ENCODE measurements around the gene THADA.

The THADA gene

GRCh38 chr2:43383533-43383932 is 212.3 kb downstream of the THADA start:
- no peak for DNase-seq

- DNase-seq: no peak
Measured at GRCh38 chr2:43379494-43379893, 216.3 kb downstream of the THADA start.

DNA sequence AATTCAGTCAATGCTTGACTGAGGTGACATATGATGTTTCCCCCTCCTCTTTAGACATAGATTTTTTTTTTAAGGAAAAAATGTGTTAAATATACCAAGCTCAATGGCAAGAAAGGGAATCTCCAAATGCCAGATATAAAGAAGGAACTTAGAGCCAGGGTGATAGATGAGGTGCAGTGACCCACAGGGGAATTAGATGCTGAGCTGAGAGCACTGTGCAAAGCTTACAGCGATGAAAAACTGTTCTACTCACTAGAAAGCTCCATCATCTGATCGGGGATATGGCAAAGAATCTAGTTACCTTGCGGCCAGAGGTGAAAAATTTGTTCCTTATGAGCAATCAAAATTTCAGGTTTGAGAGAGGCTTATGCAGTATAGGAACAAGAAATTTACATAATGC is 218.5 kb downstream of the THADA start:
- DNase-seq: no peak

DNA sequence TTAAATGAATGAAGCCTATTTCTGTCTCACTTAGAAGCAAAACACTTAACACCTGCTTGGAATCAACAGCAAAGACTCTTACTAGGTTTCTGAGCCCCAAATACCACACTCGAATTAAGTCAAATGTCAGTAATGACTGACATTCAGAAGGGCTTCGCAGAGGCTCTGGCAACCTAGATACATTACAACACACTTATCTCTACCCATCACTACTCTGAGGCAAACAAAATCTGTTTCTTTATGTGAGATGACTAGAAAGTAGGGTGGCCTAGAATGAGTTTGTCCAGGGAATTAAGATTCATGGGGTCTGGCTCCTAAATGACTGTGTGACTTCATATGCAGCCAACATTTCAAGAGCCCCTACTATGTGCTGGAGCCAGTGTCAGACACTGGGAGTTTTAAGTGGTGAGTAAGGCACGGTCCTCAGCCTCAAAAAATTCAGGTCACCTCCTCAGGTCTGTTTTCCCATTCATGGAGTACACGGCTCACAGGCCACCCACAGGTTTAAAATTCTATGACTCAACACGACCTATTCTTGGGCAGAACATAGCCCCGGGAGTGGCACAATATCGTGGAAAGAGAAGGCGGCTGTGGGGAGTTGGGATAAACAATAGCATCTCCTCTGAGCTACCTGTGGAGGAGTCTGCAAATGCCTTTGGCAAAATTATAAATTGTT is 219.2 kb downstream of the THADA start:
- no peak for DNase-seq

- no peak for DNase-seq
Measured at GRCh38 chr2:43375746-43376522, 219.9 kb downstream of the THADA start.

- no peak for DNase-seq
Measured at GRCh38 chr2:43372416-43373081, 223.3 kb downstream of the THADA start.

DNA sequence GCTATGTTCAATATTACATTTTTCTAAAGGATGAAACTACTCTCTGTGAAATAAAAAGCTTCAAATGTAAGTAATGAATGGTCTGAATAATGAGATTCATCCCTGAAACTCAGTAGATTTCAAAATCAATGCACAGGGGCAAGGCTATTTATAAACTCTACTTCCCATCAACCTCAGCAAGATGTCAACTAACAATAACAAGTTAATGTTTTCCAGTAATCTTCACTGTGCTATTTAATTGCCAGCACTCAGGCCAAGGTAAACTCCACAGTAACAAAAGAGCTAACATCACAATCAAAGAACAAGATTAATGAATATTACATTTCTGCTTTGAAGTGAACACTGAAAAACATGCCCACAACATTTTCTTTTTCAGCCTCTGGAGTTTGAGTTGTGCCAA is 225.1 kb downstream of the THADA start:
- DNase-seq: no peak

- DNase-seq: no peak
Measured at GRCh38 chr2:43370146-43370545, 225.7 kb downstream of the THADA start.

GRCh38 chr2:43368483-43369385 is 227.1 kb downstream of the THADA start:
- no peak for DNase-seq

DNA sequence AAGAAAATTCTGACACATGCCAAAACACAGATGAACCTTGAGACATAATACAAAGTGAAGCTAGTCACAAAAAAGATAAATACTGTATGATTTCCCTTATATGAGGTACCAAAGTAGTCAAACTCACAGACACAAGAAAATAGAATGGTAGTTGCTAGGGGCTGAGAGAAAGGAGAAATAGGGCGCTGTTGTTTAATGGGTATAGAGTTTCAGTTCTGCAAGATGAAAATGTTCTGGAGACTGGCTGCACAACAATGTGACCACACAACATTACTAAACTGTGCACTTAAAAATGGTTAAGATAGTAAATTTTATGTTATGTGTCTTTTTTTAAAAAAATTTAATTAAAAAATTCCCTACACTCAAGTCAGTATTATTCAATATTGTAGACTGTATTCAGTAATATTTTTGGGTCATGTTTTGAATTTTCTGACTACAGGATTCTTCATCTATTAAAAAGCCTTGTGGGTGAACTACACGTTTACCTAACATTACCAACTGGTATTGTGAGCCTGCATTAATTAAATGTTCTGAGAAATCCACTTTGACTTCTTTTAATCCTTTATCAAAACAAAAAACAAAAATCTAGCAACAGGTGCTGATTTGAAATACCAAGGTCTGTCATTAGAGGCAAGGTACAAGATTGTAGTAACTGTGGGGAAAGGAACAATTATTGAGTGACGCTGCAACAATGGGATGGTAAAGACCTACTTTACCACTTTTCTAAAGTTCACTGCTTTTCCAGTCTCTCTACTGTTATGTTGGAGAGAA is 228.6 kb downstream of the THADA start:
- no peak for DNase-seq

DNA sequence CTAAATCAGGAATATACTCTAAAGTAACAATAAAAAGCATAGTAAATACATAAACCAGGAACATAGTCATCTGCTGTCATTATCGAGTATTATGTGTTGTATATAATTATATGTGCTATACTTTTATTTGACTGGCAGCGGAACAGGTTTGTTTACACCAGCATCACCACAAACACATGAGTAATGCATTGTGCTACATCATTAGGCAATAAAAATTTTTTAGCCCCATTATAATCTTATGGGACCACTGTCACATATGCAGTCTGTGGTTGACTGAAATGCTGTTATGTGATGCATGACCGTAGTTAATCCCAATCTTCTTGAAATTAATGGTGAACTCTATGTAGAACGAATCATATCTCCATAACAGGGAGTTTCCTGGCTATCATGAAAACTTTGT is 232.7 kb downstream of the THADA start:
- DNase-seq: no peak

DNA sequence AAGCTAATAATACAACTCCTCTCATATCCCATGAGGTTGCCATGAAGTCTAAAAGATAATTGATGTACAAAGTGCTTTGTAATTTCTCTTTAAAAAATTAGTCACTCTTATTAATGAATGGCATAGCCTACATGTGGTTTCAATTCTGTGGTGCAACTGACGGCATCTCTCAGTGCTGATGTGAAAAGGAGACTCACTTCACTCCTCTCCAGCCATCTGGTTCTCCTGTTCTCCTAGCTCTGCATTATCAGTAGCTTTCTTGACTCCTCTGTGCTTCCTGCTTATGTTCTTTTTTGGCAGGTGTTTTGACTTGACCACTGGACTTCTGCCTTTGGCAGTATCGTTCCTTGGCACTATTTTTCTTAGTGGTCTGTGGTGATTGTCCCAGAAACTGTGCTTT is 234.6 kb downstream of the THADA start:
- no peak for DNase-seq

GRCh38 chr2:43360137-43360536 is 235.7 kb downstream of the THADA start:
- DNase-seq: no peak

DNA sequence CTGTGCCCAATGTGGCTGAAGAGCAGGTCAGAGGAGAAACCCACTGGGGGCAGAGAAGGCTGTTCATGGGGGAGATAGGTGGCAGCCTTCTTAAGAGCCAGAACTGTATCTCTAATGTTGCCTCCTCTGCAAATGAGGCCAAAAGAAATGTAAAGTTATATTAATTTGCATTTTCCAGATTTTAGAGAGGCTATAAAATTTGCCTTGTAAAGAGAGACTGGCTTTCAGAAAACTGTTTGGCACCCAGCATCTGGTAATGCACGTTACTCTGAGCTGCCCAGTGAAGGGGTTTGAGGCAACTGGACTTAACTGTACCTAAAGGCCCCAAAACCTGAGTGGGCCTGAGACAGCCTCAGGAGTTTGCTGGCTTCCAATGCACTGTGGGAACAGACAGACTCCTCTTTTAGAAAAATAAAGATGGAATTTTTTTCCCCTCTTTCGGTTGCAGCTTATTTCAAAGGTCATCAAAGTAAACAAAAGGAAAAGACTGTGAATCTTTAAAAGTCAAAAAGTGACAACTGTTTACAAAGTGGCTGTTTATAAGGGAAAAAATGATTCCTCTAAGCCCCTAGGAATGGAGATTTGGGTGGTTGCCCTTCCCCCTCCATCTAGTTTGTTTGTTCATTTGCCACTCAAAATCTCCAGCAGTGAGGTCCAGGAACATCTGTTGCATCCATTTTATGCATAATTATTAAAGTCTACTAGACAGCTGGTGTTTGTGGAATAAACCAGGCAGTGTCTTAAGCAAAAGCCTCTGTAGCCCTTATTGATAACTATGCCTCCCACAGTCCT is 237.2 kb downstream of the THADA start:
- DNase-seq: no peak

- DNase-seq: no peak
Measured at GRCh38 chr2:43356774-43357173, 239.1 kb downstream of the THADA start.

- DNase-seq: no peak
Measured at GRCh38 chr2:43355399-43355798, 240.4 kb downstream of the THADA start.

- no peak for DNase-seq
Measured at GRCh38 chr2:43349904-43350303, 245.9 kb downstream of the THADA start.

GRCh38 chr2:43348908-43349661 is 246.8 kb downstream of the THADA start:
- DNase-seq: no peak

GRCh38 chr2:43347746-43348145 is 248.1 kb downstream of the THADA start:
- DNase-seq: no peak
